HepG2 (cell line): ENCODE measurements around the gene RAD50. TPM values are rescaled to one million over a fixed set of nuclear protein-coding genes. Genes with fewer than 3 reads are reported as not detected.

Source experiments
- AKNA ChIP-seq: sonication (generic); formaldehyde crosslinking; IDR thresholded peaks from 2 replicates; pipeline ENCODE4 v1.4.0; 2020; ENCODE audit warnings: missing genetic modification reagents, borderline replicate concordance
- BRCA1 ChIP-seq: sonication (generic); formaldehyde crosslinking; IDR thresholded peaks from 2 replicates; pipeline ENCODE4 v1.4.0; 2020; ENCODE audit warnings: missing genetic modification reagents
- GATAD2A ChIP-seq: IDR thresholded peaks from 2 replicates; pipeline ENCODE4 v1.6.1; 2016
- GRHL1 ChIP-seq: sonication (generic); formaldehyde crosslinking; conservative IDR thresholded peaks from 2 replicates; pipeline ENCODE4 v1.8.0; 2022; ENCODE audit warnings: missing genetic modification reagents
- JUNB ChIP-seq: sonication (generic); formaldehyde crosslinking; IDR thresholded peaks from 2 replicates; pipeline ENCODE4 v1.8.0; 2022; ENCODE audit warnings: missing genetic modification reagents, mild to moderate bottlenecking, borderline replicate concordance
- KLF9 ChIP-seq: IDR thresholded peaks from 2 replicates; pipeline ENCODE4 v1.6.1; 2016; ENCODE audit warnings: low read depth
- NONO ChIP-seq, 2 experiments: fragments of 450-650 bp in 1 of 2; sonication (generic) in 1 of 2; formaldehyde crosslinking in 1 of 2; IDR thresholded peaks in 1 of 2; conservative IDR thresholded peaks in 1 of 2; 2 replicates each; pipeline versions ENCODE4 v1.6.1 to v1.8.0; 2017 to 2022; ENCODE audit warnings: mild to moderate bottlenecking in 1 of 2, missing genetic modification reagents in 1 of 2, moderate library complexity in 1 of 2
- TIGD3 ChIP-seq: sonication (generic); formaldehyde crosslinking; IDR thresholded peaks from 2 replicates; pipeline ENCODE4 v1.5.1; 2020; ENCODE audit warnings: mild to moderate bottlenecking, missing genetic modification reagents, borderline replicate concordance
- TOPORS ChIP-seq: sonication (generic); formaldehyde crosslinking; IDR thresholded peaks from 2 replicates; pipeline ENCODE4 v1.8.0; 2023; ENCODE audit warnings: mild to moderate bottlenecking, missing genetic modification reagents
- ZBTB44 ChIP-seq: sonication (generic); formaldehyde crosslinking; IDR thresholded peaks from 2 replicates; pipeline ENCODE4 v1.4.0; 2020; ENCODE audit warnings: missing genetic modification reagents
- ZNF275 ChIP-seq: sonication (generic); formaldehyde crosslinking; IDR thresholded peaks from 2 replicates; pipeline ENCODE4 v1.8.0; 2022; ENCODE audit warnings: missing genetic modification reagents, mild to moderate bottlenecking, inconsistent platforms, borderline replicate concordance
- ZNF432 ChIP-seq: sonication (generic); formaldehyde crosslinking; IDR thresholded peaks from 2 replicates; pipeline ENCODE4 v1.5.0; 2020; ENCODE audit warnings: missing genetic modification reagents, mild to moderate bottlenecking, borderline replicate concordance
- ZNF44 ChIP-seq: sonication (generic); formaldehyde crosslinking; IDR thresholded peaks from 2 replicates; pipeline ENCODE4 v1.5.1; 2020; ENCODE audit warnings: mild to moderate bottlenecking, missing genetic modification reagents
- ZNF552 ChIP-seq: sonication (generic); formaldehyde crosslinking; IDR thresholded peaks from 2 replicates; pipeline ENCODE4 v1.9.0; 2022; ENCODE audit warnings: missing genetic modification reagents, mild to moderate bottlenecking, borderline replicate concordance
- ZNF589 ChIP-seq: sonication (generic); formaldehyde crosslinking; conservative IDR thresholded peaks from 2 replicates; pipeline ENCODE4 v1.8.0; 2022; ENCODE audit warnings: mild to moderate bottlenecking, moderate library complexity, missing genetic modification reagents
- ZNF772 ChIP-seq: sonication (generic); formaldehyde crosslinking; IDR thresholded peaks from 2 replicates; pipeline ENCODE4 v1.5.0; 2020; ENCODE audit warnings: mild to moderate bottlenecking, missing genetic modification reagents
- ZNF788 ChIP-seq: sonication (generic); formaldehyde crosslinking; IDR thresholded peaks from 2 replicates; pipeline ENCODE4 v1.5.0; 2020; ENCODE audit warnings: mild to moderate bottlenecking, missing genetic modification reagents, borderline replicate concordance
- polyA plus RNA-seq, 8 experiments: library from polyadenylated mRNA; depleted of rRNA in 3 of 8; stranded (reverse) in 7 of 8; unstranded in 1 of 8; fragments of >200 nt; fragmentation: Illumina TruSeq in 4 of 8; extraction: Trizol in 4 of 8; gene quantifications; 2 replicates each; pipeline versions ENCODE4 v1.2.1 to v1.2.3, GENCODE V29; 2011 to 2016; ENCODE audit warnings: low read depth in 4 of 8, missing spikeins in 1 of 8, mixed read lengths in 1 of 8; ENCODE audit not compliant: insufficient read depth in 1 of 8
- total RNA-seq, 5 experiments: library from RNA; depleted of rRNA; stranded (reverse); fragments of >200 nt; fragmentation: Illumina TruSeq; extraction: Trizol; gene quantifications; 2 replicates each; pipeline ENCODE4 v1.2.3, GENCODE V29; 2016; ENCODE audit warnings: low read depth in 1 of 5

Gene RAD50
- total and polyA plus RNA-seq, 2 of the 13 experiments (the other 11 are each of a cell fraction or from before 2014, with no cell fraction given), result 19.2 to 23.4 TPM

- peak; percentile 82; the same call in 1 of the 2 replicates for TF ChIP-seq ZBTB44 (CRISPR knock-in tag)
- TF ChIP-seq NONO (IDR thresholded peaks at IDR 0.05), result no peak
- peak; percentile 98 for TF ChIP-seq NONO (CRISPR knock-in tag; conservative IDR thresholded peaks at IDR 0.05)
- peak; percentile 82; the same call in 1 of the 2 replicates for TF ChIP-seq ZNF275
- TF ChIP-seq ZNF552 (CRISPR knock-in tag), result peak; percentile 86; the same call in 1 of the 2 replicates
- TF ChIP-seq TIGD3, result no peak
- peak; percentile 95 for TF ChIP-seq ZNF589 (CRISPR knock-in tag)
- TF ChIP-seq ZNF44, result peak; percentile 95
- TF ChIP-seq ZNF788 (CRISPR knock-in tag), result peak; percentile 97
- TF ChIP-seq GATAD2A (CRISPR knock-in tag), result peak; percentile 74
- peak; percentile 98 for TF ChIP-seq TOPORS (CRISPR knock-in tag)
- peak; percentile 80; the same call in 1 of the 2 replicates for TF ChIP-seq KLF9 (CRISPR knock-in tag)
- TF ChIP-seq AKNA (CRISPR knock-in tag), result peak; percentile 79; the same call in 1 of the 2 replicates
- TF ChIP-seq GRHL1 (CRISPR knock-in tag), result no peak
- no peak for TF ChIP-seq ZNF432
- peak; percentile 99 for TF ChIP-seq ZNF772
- peak; percentile 70; the same call in 1 of the 2 replicates for TF ChIP-seq JUNB
- no peak for TF ChIP-seq BRCA1 (CRISPR knock-in tag)
Observed at GRCh38 chr5:132556763-132557477, at the start of gene RAD50 (continued).
